ENCODE data around the gene ICAM1. TPM values are rescaled to one million over a fixed set of nuclear protein-coding genes. Genes with fewer than 3 reads are reported as not detected.

ICAM1 gene
- total and polyA plus RNA-seq, 2 of the 13 experiments (the other 11 are each of a cell fraction or from before 2014, with no cell fraction given), result 37.9 to 98.4 TPM

DNA sequence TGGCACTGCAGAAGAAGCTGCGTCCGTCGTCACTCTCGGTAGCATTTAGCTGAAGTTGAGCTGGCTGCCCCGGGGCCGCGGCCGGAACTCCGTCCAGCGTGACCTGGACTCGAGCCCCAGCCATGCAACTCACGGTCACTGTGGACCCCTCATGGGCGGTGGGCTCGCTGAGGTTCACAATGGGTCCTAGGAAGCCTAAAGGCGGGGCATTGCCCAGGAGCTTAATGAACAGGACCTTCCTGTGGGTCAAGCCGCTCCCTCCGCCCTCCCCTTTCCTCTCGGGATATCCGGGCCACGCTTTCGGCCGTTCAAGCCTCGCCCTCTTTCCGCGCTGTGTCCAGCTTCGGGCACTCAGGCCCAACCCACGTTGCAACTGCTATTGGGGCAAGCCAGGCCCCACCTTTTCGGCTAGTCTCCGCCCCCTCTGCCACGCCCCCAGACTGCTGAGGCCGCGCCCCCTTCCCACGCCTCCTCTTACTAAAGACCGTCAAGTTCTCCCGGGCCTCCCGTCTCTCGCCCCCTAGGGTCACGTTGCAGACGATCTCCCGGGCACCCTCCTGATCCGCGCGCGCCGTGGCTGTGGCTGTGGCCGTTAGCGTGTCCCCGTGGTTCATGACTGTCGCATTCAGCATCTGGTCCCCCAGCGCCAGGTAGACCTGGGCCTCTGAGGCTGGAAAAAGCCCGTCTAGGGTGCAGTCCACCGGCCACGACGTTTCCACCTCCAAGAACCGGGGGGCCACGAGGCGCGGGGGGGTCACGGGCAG is 63.9 kb downstream of the ICAM1 start (continued):
- TF ChIP-seq ZNF484 (CRISPR knock-in tag; IDR thresholded peaks at IDR 0.05; ENCODE audit: borderline replicate concordance, low read depth) (no peak), ZNF333 (CRISPR knock-in tag; IDR thresholded peaks at IDR 0.05; ENCODE audit: borderline replicate concordance) (peak; percentile 75), ZFX (CRISPR knock-in tag; IDR thresholded peaks at IDR 0.05; ENCODE audit: low read depth) (peak; percentile 79), TBP (CRISPR knock-in tag; IDR thresholded peaks at IDR 0.05) (peak; percentile 64; the same call in 1 of the 2 replicates), TSC22D2 (CRISPR knock-in tag; IDR thresholded peaks at IDR 0.05; ENCODE audit: borderline replicate concordance) (no peak), ELF1 (CRISPR knock-in tag; IDR thresholded peaks at IDR 0.05) (no peak), HMGA1 (CRISPR knock-in tag; conservative IDR thresholded peaks at IDR 0.05) (no peak), IRX3 (CRISPR knock-in tag; IDR thresholded peaks at IDR 0.05; ENCODE audit: borderline replicate concordance, low read depth) (no peak), ZNF296 (CRISPR knock-in tag; conservative IDR thresholded peaks at IDR 0.05) (peak; percentile 83), ZNF850 (CRISPR knock-in tag; conservative IDR thresholded peaks at IDR 0.05) (no peak), SNAPC2 (CRISPR knock-in tag; IDR thresholded peaks at IDR 0.05) (peak; percentile 24; the same call in 1 of the 2 replicates), ZNF460 (CRISPR knock-in tag; IDR thresholded peaks at IDR 0.05; ENCODE audit: borderline replicate concordance) (no peak), MEIS1 (CRISPR knock-in tag; IDR thresholded peaks at IDR 0.05; ENCODE audit: borderline replicate concordance) (no peak), ZNF552 (CRISPR knock-in tag; IDR thresholded peaks at IDR 0.05; ENCODE audit: borderline replicate concordance) (no peak), SRSF9 (IDR thresholded peaks at IDR 0.05; ENCODE audit: borderline replicate concordance, insufficient read depth, low read depth, low read length, poor library complexity, severe bottlenecking) (no peak), ZFP36L2 (CRISPR knock-in tag; IDR thresholded peaks at IDR 0.05) (no peak), ZNF598 (CRISPR knock-in tag; IDR thresholded peaks at IDR 0.05; ENCODE audit: borderline replicate concordance) (0 out of 2 replicates have a peak, but pooled peaks have one; percentile 10), NFKB2 (CRISPR knock-in tag; IDR thresholded peaks at IDR 0.05; ENCODE audit: borderline replicate concordance) (peak; percentile 63; the same call in 1 of the 2 replicates)
- TF ChIP-seq, protein P1, sequence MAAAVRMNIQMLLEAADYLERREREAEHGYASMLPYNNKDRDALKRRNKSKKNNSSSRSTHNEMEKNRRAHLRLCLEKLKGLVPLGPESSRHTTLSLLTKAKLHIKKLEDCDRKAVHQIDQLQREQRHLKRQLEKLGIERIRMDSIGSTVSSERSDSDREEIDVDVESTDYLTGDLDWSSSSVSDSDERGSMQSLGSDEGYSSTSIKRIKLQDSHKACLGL (CRISPR knock-in tag; IDR thresholded peaks at IDR 0.05), result peak; percentile 77
- TF ChIP-seq, protein P2, sequence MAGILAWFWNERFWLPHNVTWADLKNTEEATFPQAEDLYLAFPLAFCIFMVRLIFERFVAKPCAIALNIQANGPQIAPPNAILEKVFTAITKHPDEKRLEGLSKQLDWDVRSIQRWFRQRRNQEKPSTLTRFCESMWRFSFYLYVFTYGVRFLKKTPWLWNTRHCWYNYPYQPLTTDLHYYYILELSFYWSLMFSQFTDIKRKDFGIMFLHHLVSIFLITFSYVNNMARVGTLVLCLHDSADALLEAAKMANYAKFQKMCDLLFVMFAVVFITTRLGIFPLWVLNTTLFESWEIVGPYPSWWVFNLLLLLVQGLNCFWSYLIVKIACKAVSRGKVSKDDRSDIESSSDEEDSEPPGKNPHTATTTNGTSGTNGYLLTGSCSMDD (CRISPR knock-in tag; IDR thresholded peaks at IDR 0.05), result no peak
- TF ChIP-seq, protein P3, sequence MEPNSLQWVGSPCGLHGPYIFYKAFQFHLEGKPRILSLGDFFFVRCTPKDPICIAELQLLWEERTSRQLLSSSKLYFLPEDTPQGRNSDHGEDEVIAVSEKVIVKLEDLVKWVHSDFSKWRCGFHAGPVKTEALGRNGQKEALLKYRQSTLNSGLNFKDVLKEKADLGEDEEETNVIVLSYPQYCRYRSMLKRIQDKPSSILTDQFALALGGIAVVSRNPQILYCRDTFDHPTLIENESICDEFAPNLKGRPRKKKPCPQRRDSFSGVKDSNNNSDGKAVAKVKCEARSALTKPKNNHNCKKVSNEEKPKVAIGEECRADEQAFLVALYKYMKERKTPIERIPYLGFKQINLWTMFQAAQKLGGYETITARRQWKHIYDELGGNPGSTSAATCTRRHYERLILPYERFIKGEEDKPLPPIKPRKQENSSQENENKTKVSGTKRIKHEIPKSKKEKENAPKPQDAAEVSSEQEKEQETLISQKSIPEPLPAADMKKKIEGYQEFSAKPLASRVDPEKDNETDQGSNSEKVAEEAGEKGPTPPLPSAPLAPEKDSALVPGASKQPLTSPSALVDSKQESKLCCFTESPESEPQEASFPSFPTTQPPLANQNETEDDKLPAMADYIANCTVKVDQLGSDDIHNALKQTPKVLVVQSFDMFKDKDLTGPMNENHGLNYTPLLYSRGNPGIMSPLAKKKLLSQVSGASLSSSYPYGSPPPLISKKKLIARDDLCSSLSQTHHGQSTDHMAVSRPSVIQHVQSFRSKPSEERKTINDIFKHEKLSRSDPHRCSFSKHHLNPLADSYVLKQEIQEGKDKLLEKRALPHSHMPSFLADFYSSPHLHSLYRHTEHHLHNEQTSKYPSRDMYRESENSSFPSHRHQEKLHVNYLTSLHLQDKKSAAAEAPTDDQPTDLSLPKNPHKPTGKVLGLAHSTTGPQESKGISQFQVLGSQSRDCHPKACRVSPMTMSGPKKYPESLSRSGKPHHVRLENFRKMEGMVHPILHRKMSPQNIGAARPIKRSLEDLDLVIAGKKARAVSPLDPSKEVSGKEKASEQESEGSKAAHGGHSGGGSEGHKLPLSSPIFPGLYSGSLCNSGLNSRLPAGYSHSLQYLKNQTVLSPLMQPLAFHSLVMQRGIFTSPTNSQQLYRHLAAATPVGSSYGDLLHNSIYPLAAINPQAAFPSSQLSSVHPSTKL (CRISPR knock-in tag; IDR thresholded peaks at IDR 0.05), result no peak; the same call in 1 of the 2 replicates
- TF ChIP-seq, protein P4, sequence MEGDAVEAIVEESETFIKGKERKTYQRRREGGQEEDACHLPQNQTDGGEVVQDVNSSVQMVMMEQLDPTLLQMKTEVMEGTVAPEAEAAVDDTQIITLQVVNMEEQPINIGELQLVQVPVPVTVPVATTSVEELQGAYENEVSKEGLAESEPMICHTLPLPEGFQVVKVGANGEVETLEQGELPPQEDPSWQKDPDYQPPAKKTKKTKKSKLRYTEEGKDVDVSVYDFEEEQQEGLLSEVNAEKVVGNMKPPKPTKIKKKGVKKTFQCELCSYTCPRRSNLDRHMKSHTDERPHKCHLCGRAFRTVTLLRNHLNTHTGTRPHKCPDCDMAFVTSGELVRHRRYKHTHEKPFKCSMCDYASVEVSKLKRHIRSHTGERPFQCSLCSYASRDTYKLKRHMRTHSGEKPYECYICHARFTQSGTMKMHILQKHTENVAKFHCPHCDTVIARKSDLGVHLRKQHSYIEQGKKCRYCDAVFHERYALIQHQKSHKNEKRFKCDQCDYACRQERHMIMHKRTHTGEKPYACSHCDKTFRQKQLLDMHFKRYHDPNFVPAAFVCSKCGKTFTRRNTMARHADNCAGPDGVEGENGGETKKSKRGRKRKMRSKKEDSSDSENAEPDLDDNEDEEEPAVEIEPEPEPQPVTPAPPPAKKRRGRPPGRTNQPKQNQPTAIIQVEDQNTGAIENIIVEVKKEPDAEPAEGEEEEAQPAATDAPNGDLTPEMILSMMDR (CRISPR knock-in tag; IDR thresholded peaks at IDR 0.05), result peak; percentile 60

Measured in HepG2 (cell line).